ENCODE measurements around the gene MINDY3. TPM values are rescaled to one million over a fixed set of nuclear protein-coding genes. Genes with fewer than 3 reads are reported as not detected.

The MINDY3 gene
- total and polyA plus RNA-seq, 10 donors, result 16.1 to 35.0 (median 30.0) TPM

- no peak for TF ChIP-seq CTCF (IDR thresholded peaks at IDR 0.05 in 8 of 11, conservative IDR thresholded peaks at IDR 0.05 in 3 of 11)
- TF ChIP-seq POLR2AphosphoS5 (IDR thresholded peaks at IDR 0.05), result no peak
- TF ChIP-seq POLR2A (IDR thresholded peaks at IDR 0.05), result no peak
- no peak overlapping the region for H3K4me3 ChIP-seq
- H3K27me3 ChIP-seq (replicated peaks in 1 of 7), result no peaks in the 10 kb centered on the region
- WGBS, 5 donors, result 87 to 97% (median 95%) methylated on average over 2 of the region's 2 CpGs
- no peak for DNase-seq
- no peaks in the 10 kb centered on the region for H3K4me1 ChIP-seq
- no peak overlapping the region for H3K27ac ChIP-seq
- H3K36me3 ChIP-seq, result peaks cover 0 to 83% (median 19%) of the 10 kb centered on the region in 6 donors
- peaks cover 0 to 14% (median 9%) of the 10 kb centered on the region in 8 donors for H3K9me3 ChIP-seq
- intact Hi-C loops (cut with DNase I; ENCODE audit: low total_unique reads), result no loop called here
These were observed 63.0 kb downstream of the MINDY3 start for GRCh38 chr10:15797346-15797745.

- no peak for TF ChIP-seq POLR2A (IDR thresholded peaks at IDR 0.05)
- no peak for TF ChIP-seq CTCF (IDR thresholded peaks at IDR 0.05 in 8 of 11, conservative IDR thresholded peaks at IDR 0.05 in 3 of 11)
- no peak for TF ChIP-seq POLR2AphosphoS5 (IDR thresholded peaks at IDR 0.05)
- Histone ChIP-seq H3K27ac (no peak overlapping the region), H3K9me3 (peaks cover 0 to 13% (median 9%) of the 10 kb centered on the region in 8 donors), H3K4me1 (peaks cover 0 to 5% (median 0%) of the 10 kb centered on the region in 6 donors), H3K36me3 (peaks cover 0 to 80% (median 19%) of the 10 kb centered on the region in 6 donors), H3K27me3 (replicated peaks in 1 of 7) (no peaks in the 10 kb centered on the region), H3K4me3 (no peak overlapping the region)
- 74 to 91% (median 81%) methylated on average over 1 of the region's 1 CpG for WGBS, 5 donors
- intact Hi-C loops (cut with DNase I; ENCODE audit: low total_unique reads), result no loop called here
- no peak for DNase-seq
These were observed 63.5 kb downstream of the MINDY3 start for GRCh38 chr10:15796762-15797161.

- Histone ChIP-seq H3K36me3 (peaks cover 0 to 75% (median 15%) of the 10 kb centered on the region in 6 donors), H3K27ac (no peak overlapping the region), H3K27me3 (replicated peaks in 1 of 7) (no peaks in the 10 kb centered on the region), H3K9me3 (peaks cover 0 to 8% (median 5%) of the 10 kb centered on the region in 8 donors), H3K4me3 (no peak overlapping the region), H3K4me1 (peaks cover 0 to 10% (median 0%) of the 10 kb centered on the region in 6 donors)
- no peak for TF ChIP-seq POLR2A (IDR thresholded peaks at IDR 0.05)
- no peak for TF ChIP-seq POLR2AphosphoS5 (IDR thresholded peaks at IDR 0.05)
- TF ChIP-seq CTCF (IDR thresholded peaks at IDR 0.05 in 8 of 11, conservative IDR thresholded peaks at IDR 0.05 in 3 of 11), result no peak
- 85 to 93% (median 89%) methylated on average over 5 of the region's 5 CpGs for WGBS, 5 donors
- DNase-seq, result no peak
- intact Hi-C loops (cut with DNase I; ENCODE audit: low total_unique reads), result no loop called here
These were observed 64.1 kb downstream of the MINDY3 start for GRCh38 chr10:15796098-15796759.

- TF ChIP-seq CTCF (IDR thresholded peaks at IDR 0.05 in 8 of 11, conservative IDR thresholded peaks at IDR 0.05 in 3 of 11) (no peak), POLR2AphosphoS5 (IDR thresholded peaks at IDR 0.05) (no peak), POLR2A (IDR thresholded peaks at IDR 0.05) (no peak)
- intact Hi-C loops (cut with DNase I; ENCODE audit: low total_unique reads), result no loop called here
- H3K4me1 ChIP-seq, result peaks cover 0 to 10% (median 0%) of the 10 kb centered on the region in 6 donors
- WGBS, 5 donors, result 82 to 91% (median 87%) methylated on average over 7 of the region's 7 CpGs
- H3K9me3 ChIP-seq, result no peaks in the 10 kb centered on the region
- no peak overlapping the region for H3K4me3 ChIP-seq
- no peaks in the 10 kb centered on the region for H3K27me3 ChIP-seq (replicated peaks in 1 of 7)
- no peak for DNase-seq
- no peak overlapping the region for H3K27ac ChIP-seq
- peaks cover 0 to 71% (median 8%) of the 10 kb centered on the region in 6 donors for H3K36me3 ChIP-seq
These were observed 65.1 kb downstream of the MINDY3 start for GRCh38 chr10:15795036-15795792.

Measured in spleen (tissue), 11 donors.